ENCODE data around the gene EPHA3. TPM values are rescaled to one million over a fixed set of nuclear protein-coding genes. Genes with fewer than 3 reads are reported as not detected.

The EPHA3 gene
- total RNA-seq, 1 donor from 2014 or later: 15.3 TPM

DNA sequence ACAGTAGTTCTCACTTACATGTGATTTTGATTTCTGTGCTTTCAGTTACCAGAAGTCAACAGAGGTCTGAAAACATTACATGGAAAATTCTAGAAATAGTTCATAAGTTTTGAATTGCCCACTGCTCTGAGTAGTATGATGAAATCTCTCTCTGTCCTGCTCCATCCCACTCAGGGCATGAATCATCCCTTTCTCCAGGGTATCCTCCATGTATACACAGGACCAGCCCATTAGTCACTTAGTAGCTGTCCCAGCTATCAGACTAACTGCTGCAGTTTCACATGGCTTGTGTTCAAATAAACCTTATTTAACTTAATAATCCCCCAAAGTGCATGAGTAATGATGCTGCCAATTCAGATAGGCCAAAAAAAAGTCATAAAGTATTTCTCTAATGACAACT is 38.6 kb downstream of the EPHA3 start:
- no peak for DNase-seq (ENCODE audit: low spot score)

- no peak for DNase-seq (ENCODE audit: low spot score)
Observed at GRCh38 chr3:89154416-89154815, 47.0 kb downstream of the EPHA3 start.

DNA sequence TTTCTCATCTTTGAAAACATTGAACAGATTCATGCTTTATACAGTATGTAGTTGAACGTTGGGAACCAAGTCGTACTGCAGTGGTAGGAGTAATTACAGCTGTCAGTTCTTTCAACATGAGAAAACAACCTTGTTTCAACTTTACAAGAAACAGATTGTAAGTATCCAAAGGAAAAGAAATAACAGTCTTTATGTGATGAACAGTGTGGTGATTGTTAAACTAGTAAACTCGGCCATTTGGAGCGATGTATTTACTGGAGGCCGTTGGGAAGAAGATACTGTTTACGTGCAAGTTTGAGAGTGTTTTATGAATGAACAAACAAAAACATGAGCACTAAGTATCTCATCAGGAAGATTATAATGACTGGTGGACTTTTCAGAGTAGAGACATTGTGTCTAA is 48.4 kb downstream of the EPHA3 start:
- DNase-seq (ENCODE audit: low spot score): no peak

GRCh38 chr3:89157575-89157974 is 50.2 kb downstream of the EPHA3 start:
- no peak for DNase-seq (ENCODE audit: low spot score)

DNA sequence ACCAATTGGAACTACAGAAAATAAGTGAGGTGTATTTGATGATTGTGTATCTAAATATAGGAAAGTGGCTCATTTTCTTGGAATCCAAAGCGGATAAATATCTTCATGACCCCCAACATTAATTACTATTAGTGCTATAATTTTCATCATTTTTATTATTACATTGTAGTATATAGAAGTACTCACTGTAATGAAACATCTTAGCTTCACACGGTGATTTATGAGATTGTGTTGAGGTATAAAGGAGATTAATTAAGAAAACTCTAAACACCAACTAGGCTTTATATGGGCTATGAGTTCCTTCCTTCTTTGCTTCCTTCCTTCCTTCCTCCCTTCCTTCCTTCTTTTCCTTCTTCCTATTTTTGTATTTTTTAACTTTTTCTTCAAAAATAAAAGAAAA is 52.2 kb downstream of the EPHA3 start:
- no peak for DNase-seq (ENCODE audit: low spot score)

DNA sequence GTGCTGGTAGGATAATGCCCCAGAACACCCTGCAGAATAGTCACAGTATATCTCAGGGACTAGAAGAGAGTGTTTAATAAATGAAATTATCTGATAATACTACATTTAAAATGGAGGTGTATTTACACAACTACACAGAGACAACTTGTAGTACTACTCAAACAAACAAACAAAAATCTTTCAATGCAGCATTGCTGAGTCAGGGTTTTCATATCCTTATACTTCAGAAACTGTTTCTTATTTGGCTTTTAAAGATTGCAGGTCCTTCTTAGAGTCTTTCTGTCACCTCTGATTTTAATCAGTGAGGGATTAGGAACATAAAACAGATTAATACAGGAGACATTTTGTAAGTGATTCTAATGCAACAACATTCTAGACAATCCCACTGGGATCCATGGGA is 57.4 kb downstream of the EPHA3 start:
- DNase-seq (ENCODE audit: low spot score): no peak

DNA sequence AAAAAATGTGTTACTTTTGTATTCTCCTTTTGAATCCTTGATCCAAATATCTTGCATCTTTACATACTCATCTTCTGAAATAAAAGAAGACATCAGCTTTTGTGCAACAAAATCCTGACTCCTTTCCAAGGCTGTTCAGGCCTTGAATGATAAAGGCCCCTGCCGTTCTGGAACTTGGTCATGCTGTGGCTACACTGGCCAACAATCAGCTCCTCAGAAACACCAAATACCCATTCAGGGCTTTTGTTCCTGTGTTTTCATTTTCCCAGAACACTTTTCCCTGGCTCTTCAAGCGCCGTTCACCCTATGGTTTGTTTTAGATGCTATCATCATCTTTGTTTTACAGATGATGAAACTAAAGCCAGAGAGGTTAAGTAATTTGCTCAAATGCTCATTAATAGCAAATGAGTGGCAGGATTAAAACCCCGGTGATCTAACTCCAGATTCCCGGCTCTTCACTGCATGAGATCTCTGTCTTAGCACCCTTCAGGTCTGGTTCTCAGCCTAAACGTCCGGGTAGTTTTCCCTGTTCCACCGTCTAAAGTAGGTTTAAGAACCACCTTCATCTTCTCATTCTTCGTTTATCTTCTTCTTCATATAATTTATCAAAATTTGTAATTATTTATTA is 58.3 kb downstream of the EPHA3 start:
- no peak for DNase-seq (ENCODE audit: low spot score)

DNA sequence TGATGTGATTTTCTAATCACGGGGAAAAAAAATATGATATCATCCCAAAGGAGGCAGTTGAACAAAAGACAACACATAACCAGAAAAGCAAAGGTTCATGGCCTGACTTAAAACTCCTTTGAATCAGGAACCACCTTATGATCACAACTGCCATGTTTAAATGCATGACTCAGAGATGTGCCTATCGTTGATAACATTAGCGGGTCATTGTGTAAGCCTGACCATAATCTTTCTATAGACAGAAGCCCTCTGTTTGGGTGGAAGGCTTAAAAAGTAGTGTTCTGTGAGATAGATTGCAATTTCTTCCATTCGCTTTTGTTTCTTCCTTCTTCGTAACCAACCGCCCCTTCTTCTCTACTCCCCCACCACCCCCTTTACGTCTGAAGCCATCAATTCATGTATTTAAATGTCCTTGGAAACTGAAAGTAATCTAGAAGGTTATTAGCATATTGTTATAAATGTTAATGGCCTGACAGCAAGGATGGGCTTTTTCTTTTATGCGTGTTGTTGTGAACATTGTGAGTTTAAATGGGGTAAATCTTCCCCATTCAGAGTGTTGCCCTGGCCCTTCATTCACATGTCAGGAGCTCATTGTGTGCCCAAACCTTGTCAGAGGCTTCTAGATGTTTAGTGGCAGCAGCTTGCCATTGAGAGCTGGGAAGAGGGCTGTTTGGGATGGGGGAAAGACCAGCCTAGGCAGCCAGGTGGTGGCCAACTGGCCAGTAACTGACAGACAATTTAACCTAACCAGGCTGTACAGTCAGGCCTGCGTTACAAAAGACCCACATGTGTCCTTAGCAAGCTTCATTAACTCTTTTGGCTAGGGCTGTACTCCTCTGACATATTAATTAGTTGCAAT is 64.5 kb downstream of the EPHA3 start:
- no peak for DNase-seq (ENCODE audit: low spot score)

DNA sequence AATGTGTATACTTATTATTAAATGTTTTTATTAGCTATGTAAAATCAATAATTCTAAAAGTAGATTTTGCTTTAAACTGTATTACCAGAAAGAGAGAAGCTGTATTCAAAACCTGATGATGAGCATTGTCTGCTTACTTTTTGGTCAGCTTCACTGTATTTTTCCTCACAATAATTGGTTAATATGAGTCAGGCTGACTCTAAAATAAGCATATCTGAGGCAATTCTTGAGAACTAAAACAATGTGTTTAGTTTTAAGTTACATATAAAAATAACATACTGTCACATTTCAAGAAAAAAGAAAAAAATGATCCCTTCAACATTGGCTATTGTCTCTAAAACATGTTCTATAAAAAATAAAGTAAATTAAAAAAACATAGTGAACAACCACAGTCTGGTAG is 66.1 kb downstream of the EPHA3 start:
- no peak for DNase-seq (ENCODE audit: low spot score)

DNA sequence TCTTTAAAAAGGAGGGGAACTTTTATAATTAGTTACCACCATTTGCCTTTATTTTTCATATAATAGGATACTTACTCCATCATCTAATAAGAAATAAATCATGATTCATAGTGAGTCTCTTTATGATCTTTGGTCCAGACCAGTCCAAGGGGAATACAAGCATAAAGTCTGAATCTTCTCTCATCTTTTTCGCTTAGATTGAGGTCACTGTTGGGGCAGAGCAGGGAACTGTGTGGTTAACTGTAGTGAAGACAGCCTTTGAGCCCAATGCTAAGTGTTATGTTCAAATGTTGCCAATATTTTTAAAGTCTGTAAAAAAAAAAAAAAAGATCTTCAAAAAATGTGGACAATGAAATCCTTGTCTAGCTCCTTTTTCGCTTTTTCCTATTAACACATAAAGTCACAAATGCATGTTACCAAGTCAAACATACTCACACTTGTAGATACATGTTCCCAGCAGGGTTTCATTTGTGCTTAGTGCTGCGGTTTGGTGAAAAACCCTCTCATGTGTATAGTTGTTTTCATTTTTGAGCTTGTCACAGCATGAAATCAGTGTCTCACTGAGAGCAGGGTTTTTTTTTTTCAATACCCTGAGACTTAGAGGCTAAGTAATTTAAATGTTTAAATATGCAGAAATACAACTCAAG is 72.1 kb downstream of the EPHA3 start:
- no peak for DNase-seq (ENCODE audit: low spot score)

- DNase-seq (ENCODE audit: low spot score): no peak
Observed at GRCh38 chr3:89180334-89180733, 72.9 kb downstream of the EPHA3 start.

- DNase-seq (ENCODE audit: low spot score): no peak
Observed at GRCh38 chr3:89182056-89182455, 74.6 kb downstream of the EPHA3 start.

- DNase-seq (ENCODE audit: low spot score): no peak
Observed at GRCh38 chr3:89184151-89184995, 77.0 kb downstream of the EPHA3 start.

DNA sequence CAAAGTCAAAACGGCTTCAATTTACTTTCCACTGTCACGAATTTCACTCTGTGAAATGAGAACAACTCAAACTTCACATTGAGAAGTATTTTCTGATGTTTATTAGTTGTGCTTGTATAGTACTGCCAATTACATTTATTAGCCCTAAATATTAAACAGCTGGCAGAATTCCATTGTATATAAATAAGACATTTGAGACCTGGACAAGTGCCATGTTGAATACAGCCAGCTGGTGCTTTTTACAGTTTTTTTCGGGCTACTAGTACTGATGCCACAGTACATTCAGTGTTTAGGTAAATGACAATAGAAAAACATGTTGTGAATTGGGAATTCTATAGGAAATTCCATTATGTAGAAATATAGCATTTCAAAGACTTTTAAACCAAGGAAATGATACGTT is 79.0 kb downstream of the EPHA3 start:
- no peak for DNase-seq (ENCODE audit: low spot score)

DNA sequence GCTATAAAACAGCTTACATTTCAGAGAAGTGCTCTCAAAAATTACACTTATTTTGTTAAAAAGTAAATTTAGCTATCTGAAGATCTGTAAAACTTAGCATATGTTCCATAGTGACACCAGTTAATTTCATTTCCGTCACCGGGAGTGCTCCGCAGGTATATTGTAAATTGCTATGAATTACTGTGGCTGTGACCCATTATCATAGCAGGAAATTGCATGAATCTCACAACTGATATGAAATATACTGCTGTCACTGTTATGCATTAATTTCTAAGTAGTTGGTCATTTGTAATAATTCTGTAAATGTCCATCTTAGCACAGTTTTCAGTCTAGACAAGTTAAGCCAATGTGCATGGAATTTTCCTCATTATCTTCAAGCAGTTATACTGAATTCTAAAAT is 91.2 kb downstream of the EPHA3 start:
- DNase-seq (ENCODE audit: low spot score): no peak

DNA sequence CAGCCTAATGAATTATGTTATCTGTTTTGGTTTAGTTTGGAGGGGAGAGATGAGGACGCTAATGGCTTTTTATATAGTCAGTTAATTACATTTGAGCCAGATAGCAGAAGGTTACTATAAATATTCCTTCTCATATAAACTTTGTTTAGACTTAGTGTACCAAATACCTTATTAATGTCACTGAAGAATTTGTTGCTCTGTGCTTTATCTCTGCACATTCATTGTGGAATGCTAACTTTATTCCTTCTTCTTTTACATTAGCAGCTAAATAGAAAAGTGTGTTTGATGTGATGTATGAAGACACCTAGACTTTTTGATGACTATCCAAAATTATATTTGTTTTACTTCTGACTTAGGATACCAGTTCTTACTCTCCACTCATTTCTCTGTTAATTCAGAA is 105.2 kb downstream of the EPHA3 start:
- DNase-seq (ENCODE audit: low spot score): no peak

- no peak for DNase-seq (ENCODE audit: low spot score)
Observed at GRCh38 chr3:89216016-89216739, 108.8 kb downstream of the EPHA3 start.

GRCh38 chr3:89217148-89217685 is 109.8 kb downstream of the EPHA3 start:
- DNase-seq (ENCODE audit: low spot score): no peak

DNA sequence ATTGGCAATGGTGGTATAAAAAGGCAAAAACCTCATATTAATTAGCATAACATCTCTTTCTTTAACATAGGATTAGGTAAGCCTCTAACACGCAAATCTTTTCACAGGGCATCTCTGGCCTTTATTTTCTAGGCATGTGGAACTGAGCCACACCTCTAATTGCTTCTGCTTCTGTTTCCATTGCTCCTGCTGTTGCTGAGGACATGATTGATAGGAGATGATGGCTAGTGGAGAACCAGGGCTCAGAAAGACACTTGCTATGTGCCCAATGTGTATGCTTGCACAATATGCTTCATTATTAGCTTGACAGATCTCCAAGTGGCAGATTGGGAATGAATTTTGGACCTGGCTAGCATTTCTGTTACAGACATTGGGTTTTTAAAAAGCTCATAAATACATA is 114.5 kb downstream of the EPHA3 start:
- no peak for DNase-seq (ENCODE audit: low spot score)

DNA sequence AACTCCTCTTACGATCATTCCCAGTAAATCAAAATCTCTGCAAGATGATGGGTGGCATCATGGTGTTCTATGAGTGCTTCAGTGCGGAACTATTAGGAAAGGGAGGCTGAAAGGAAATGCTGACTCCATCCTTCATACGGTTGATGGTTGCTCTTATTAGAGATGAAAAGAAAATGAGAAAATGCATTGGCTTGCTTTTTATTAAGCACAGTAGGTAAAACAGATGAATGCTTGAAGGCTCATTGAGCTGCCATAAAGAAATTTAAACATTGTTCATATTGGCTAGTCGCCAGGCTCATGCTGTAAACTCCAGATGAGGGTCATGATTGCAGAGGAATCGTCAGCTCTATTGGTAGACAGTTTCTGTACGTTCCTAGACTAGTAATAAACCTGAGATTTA is 115.8 kb downstream of the EPHA3 start:
- no peak for DNase-seq (ENCODE audit: low spot score)

DNA sequence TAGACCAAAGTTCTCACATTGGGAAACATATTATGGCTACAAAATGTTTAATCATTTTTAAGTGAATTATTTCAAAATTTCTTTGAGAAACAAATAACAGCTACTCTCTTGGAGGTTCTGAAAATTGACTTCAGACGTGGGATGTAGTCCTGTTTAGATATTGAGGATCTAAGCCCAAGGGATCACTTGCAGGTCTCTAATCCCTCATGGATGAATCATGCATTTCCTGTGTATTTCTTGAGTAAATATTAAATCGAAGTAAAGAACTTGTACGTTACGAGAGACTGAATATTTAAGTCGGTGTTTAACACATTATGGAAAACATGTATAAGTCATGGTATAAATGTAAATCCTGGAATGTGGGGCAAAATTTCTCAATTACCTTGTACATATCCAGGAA is 119.8 kb downstream of the EPHA3 start:
- no peak for DNase-seq (ENCODE audit: low spot score)
